A172 (cell line): ENCODE data around the gene PRR5. TPM values are rescaled to one million over a fixed set of nuclear protein-coding genes. Genes with fewer than 3 reads are reported as not detected.

ENCODE experiments used
- total RNA-seq: library from RNA; depleted of rRNA; stranded (reverse); fragments of >200 nt; shearing (Covaris generic); gene quantifications from 2 replicates; pipeline ENCODE4 v1.2.3, GENCODE V29; 2014; rRNA removed

The PRR5 gene
- total RNA-seq, 1 experiment from 2014 or later = 7.1 TPM

Other genes with a start within 250 kb of the PRR5 start
- gene RTL6, start 204.0 kb upstream of the PRR5 start, total RNA-seq = 15.8 and 16.6 TPM in 2 replicates
- gene ARHGAP8, start 50.4 kb downstream of the PRR5 start, total RNA-seq = not detected in 2 replicates